ENCODE data around the gene UNG.

Gene UNG

DNA sequence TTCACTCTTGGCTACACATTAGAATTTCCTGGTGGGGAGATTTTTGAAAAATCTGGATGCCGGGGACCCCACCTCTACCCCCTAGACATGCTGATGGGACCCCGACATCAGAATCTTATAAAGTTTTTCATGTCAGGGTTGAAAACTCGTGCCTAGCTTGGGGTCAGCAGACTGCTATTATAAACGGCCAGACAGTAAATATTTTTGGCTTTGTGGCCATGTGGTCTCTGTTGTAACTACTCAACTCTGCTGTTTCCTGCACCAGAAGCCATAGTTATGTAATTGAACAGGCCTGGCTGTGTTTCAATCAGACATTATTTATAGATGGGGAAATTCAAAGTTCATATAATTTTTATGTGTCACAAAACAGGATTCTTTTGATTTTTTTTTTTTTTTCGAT lies 60.6 kb downstream of the UNG start:
- no peak for DNase-seq

GRCh38 chr12:109160433-109160832 lies 63.0 kb downstream of the UNG start:
- DNase-seq, result no peak
